Raji (cell line): ENCODE results near the gene PIEZO2.

ENCODE experiments used
- POLR2A ChIP-seq: IDR thresholded peaks from 2 replicates; pipeline ENCODE4 v1.6.1; 2011; ENCODE audit warnings: low read depth, low read length, control low read depth; ENCODE audit not compliant: insufficient read depth

PIEZO2 gene

DNA sequence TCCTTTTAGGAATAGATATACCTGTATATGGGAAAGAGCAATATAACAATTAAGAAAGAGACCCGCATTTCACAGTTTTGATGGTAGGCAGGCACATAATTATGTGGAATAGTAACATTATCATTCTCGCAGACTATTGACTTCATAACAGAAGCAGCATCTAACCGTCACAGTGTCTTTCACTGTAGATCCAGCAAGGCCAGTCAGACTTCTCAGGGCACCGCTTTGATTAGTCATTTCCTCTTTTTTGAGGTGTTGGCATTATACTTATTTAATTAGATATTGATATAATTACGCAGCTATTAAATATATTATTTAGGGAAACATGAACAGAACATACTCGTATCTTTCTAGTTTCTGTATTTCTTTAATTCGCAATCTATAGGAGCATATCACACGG lies 447.2 kb downstream of the PIEZO2 start:
- TF ChIP-seq POLR2A: no peak

DNA sequence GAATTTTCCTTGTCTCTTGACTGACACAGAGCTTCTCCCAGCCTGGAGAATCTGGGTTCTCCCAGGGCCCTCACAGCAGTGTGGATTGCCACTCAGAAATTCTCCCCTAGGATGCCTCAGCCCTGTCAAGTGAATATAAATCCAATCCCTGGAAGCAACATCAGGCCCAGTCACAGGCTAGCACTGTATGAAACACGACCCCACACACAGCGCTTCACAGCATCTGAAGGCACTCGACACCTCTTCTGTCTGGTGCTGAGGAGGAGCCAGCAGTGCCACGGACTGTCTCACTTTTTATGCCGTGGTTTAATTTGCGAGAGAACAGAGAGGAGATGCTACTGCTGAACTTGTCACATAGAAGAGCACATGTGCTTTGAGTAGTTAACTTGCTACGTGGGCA lies 459.0 kb downstream of the PIEZO2 start:
- no peak for TF ChIP-seq POLR2A

DNA sequence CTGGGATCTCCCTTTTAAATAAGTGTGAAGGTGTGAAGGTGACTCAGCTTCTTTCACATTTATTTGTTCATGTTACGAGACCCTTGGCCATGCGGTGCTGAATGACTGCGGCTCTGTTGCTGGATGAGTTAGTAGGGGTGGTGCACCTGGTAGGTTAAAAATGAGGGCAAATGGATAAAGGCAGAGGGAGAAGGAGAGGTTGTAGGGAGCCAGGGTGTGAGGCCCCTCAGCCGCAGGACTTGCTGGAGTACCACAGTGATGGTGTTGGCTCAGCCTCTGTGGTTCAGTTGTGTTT lies 459.4 kb downstream of the PIEZO2 start:
- TF ChIP-seq POLR2A: no peak

DNA sequence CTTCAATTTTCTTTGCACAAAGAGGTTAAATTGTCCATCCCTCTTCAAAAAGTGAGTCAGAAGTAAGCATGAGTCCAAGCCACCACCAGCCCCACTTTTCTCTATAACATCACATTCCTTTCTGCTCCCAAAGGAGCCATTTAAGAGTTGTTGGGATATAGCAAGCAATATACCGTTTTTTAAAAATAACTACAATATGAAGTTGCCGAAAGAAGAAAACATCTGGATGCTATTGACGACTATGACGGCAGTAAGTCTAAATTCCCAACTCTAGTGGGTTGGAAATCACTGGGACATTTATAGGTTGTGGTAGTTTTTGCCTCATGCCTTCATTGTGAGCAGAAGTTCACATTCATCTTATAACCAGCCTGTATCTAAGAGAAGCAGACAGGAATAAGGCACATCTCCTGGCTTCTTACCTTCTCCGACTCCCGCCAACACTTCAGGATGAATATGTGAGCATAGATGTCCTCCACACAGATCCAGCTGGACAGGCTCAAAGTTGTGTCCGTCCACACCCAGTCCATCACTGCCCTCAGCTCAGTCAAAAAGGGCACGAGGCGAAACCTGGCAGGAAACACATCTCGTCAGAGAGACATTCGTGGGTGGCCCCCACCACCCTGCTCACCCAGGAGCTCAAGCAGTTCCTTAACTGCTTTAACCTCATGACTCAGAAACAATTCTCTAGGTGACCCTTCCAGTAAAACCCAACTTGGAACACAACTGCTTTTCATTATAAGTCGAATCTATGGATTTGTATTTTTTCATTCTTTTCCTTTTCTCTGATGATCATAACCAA lies 459.9 kb downstream of the PIEZO2 start:
- no peak for TF ChIP-seq POLR2A

DNA sequence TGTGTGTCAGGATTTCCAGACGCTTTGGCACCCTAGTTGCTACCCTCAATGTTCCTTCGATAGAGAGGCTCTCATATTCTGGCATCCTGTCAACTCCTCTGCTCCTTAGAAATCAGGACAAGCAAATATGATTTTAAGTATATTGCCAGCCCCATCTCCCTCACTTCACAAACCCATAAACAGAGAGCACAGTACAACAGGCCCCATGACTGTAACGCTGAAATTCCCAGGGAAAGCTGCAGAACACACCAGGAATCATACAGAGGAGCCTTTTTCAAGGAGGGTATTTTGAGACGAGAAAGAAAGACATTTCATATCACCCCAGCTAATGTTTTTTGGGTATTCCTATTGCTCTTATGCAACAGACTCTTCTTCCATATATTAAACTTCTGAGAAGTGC lies 460.6 kb downstream of the PIEZO2 start:
- TF ChIP-seq POLR2A: no peak

DNA sequence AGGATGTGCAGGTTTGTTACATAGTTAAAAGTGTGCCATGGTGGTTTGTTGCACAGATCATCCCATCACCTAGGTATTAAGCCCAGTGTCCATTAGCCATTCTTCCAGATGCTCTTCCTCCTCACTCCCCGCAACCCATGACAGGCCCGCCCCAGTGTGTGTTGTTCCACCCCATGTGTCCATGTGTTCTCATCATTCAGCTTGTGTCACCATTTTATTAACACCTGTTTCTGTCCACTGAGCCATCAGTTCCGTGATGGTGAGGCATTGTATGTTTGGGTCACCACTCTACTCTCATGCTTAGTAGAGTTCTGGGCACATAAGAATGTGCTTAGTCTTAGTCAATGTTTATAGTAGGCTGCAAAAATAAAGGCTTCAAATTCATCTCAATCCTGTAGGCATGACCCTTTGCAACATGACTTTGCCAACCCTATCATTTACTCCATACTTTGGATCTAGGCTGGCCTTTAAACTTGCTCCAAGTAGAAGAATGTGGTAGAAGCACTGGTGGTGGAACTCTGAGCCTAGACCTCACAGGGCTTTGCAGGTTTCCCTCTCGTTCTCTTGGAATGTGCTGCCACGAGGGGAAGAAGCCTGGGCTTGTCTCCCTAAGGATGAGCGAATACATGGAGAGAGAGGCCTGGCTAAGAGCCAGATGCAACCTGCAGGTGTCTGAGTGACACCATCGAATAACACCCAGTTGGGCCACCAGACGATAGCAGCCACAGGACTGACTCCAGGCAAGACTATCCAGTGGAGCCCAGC lies 462.0 kb downstream of the PIEZO2 start:
- TF ChIP-seq POLR2A: no peak

DNA sequence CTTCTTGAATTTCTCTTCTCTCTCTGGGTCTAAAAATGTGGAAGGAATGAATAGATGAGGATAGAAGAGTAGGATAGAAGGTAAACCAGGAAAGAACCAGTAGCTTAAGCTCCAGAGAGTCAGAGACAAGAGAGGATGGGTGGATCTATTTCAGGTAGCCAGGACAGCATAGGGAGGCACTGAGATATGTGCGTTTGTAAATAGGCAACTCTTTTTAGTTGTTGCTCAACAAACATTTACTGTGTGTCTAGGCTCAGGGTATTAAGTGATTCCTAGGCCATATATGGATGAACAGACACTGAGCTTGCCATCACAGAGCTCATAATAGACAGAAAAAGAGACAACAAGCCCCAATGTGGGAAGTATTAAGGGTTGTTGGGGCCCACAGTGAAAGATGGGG lies 463.1 kb downstream of the PIEZO2 start:
- TF ChIP-seq POLR2A: no peak

DNA sequence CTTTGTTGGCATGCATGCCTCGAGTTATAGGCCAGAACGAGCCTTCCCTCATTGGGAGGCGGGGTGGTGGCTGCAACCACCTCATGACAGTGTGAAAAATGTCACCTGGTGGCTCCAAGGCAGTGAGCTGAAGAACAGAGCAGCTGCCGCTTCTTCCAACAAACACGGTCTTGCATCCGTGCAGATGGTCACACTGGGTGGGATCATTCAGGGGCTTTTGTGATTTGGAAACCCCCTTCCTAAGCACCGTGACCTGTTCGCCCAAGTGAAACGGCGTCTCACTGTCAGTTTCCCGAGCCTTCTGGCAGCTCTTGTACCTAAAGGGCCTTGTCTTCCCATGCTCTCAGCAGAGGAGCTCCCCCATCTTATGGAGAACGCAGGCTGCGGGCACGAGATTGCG lies 463.9 kb downstream of the PIEZO2 start:
- TF ChIP-seq POLR2A: no peak

DNA sequence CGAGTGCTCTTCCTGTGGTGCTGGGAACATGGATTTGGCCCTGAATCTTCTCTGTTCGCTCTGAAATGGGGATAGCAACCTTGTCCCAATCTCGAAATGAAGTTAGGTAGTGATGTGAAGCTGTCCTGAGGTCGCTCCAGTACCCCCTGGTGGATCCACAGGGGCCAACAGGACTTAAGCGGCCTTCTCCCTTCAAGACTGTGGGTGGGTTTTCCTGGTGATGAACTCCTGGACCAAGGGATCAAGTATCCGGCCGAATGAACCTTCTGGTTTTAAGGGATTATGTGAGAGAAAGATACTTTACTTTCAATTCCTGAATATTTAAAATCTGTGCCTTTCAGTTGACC lies 467.0 kb downstream of the PIEZO2 start:
- no peak for TF ChIP-seq POLR2A

DNA sequence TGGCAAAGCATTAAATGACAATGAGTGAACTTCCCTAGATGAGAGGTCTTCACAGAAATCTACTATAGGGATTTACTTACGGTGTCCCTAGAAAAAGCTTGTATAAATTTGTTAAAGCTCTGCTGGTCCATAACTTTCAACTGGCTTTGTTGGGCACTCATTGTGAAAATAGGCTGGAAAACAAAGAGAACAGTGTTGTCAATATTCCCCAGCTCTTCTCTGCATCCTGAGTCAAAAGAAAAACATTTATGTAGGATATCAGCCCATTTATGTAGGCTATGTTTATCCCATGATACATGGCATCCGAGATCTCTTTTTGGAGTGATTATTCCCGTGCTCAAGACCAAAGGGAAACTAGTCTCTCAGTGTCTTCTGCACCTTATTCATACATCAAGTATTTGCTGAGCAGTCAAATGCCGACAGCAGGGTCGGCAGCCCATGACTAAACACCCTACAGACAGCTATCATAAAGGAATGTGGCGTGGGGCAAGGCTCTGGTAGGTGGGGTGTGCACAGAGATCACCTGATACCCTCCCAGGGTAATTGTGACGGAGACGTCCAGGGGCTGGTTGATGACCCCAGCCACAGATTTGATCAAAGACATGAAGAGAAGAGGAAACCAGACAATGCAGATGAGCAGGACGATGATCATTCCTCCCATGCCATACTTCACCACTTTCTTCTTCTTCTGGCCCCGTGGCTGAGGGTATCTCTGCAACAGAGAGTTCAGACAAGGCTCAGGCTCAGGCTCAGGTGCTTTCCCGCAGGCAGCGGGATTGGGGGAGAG lies 467.6 kb downstream of the PIEZO2 start:
- no peak for TF ChIP-seq POLR2A

DNA sequence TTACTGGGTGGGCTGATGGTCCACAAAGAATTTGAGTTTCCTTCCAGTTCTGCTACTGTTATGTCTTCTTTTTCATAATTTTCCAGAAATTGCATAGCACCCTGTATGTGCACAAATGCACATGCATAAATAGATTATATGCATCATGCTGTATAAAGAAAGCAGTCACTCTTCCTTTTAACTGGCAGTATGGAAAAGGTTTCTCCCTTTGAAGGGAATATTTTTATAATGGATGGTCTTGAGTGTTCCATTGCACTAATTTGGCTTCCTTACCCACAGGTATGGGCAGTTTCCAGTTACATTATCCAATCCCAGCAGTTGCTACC lies 469.1 kb downstream of the PIEZO2 start:
- no peak for TF ChIP-seq POLR2A

DNA sequence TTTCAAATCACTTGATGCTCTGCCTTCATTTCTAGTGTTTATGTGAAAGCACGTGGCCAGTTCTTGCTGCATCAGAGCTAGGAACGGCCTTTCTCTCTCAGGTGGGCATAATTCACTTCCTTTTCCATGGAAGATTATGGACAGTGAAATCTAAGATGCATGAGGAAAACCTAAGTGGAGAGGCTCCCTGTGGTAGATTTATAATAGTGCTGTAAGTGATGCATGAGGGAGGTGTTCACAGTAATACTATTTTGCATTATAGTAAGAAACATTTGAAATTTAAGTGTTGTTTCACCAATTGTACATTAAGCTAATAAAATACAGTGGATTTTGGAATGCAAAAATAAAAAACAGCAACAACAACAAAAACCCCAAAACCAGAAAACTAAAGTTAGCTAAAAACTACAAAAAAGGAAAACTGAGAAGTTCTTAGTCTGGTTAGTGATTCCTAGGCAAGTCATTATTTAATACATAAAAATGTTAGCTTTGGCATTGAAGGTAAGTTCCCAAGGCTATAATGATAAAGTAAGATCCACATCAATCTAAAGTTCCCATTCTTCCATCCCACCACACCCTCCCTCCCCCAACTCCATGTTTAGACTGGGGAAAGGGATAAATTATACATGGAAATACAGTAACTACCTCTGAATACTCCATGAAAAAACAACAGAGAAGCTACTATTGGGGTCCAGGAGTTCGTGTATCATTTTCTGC lies 469.7 kb downstream of the PIEZO2 start:
- TF ChIP-seq POLR2A: no peak

DNA sequence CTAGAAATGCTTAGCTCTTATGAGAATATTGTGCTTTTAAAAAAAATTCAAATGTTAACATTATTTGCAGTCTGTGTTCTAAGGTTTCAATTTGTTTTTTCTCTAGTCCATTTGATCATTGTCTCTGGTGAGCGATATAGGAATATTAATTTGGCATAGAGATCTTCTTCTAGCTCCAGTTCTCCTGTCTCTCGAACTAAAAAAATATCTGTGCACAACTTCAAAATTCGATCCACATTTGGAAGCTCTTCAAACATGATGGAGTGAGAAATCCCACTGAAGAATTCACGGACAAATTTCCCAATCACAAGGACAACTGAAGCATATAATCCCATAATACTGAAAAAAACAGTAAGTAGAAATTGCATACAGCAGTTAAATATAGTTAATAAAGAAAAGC lies 477.9 kb downstream of the PIEZO2 start:
- TF ChIP-seq POLR2A: no peak

DNA sequence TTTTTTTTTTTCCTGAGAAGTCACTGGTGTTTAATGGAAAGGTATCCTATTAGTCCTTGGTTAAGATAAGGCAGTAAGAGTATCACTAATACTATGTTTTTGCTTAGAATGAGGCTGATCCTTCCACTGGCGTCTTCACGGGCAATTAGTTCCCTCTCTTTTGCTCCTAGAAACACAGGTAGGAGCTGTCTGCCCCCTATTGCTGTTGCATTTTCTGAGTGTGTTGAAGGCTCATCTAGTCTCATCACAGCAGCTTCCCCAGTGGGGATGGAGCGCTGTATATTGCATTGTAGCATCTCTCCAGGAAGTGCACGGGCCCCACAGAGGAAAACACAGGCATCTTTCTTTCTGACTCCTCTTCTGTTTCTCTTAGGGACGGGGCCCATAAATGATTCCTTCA lies 478.5 kb downstream of the PIEZO2 start:
- no peak for TF ChIP-seq POLR2A

DNA sequence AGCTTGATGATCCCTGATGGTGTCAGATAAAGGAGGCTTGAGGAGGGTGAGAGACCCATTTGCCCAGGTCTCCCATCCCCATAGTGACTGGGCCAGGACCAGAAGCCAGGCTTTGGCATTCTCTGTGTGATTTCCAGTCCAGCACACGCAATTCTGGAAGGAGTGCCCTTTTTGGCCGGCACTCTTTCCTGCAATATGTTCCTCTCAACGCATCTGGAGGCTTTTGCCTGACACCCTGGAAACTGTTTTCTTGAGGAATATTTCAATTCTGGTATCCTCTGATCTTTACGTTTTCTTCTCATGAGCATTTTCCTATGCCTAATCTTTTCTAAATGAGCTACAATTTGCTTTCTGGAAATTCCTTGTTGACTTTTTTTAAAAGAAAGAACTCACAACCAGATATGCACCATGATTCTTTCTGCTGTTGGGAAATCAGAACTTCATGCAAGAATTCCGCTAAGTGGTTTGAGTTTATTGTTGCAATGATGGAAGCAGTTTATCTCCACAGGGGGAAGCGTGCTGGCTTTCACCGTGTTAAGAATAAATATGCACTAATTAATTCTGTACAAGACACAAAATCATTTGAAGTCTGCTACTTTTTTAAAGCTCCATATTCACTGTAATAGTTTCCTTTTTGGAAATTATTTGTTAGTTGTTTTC lies 479.8 kb downstream of the PIEZO2 start:
- TF ChIP-seq POLR2A: no peak
